Germinal center (tissue), 1 donor: ENCODE measurements around the gene BCL7C.
"Not testable (repeated sequence)": the region's sequence is repeated elsewhere in the genome, so short reads cannot be mapped to it uniquely, and the experiment has no call there.

ENCODE experiments used
- DNase-seq: peaks from one replicate; pipeline ENCODE4 v3.0.0; 2012; ENCODE audit warnings: mixed read lengths, low spot score

BCL7C gene

GRCh38 chr16:30860729-30861128 is 33.1 kb downstream of the BCL7C start:
- DNase-seq, result not testable (repeated sequence)

- no peak for DNase-seq
Measured at GRCh38 chr16:30858829-30859423, 35.0 kb downstream of the BCL7C start.

- no peak for DNase-seq
Measured at GRCh38 chr16:30858111-30858495, 35.8 kb downstream of the BCL7C start.

- DNase-seq, result no peak
Measured at GRCh38 chr16:30853758-30854157, 40.1 kb downstream of the BCL7C start.

GRCh38 chr16:30850246-30850645 is 43.6 kb downstream of the BCL7C start:
- DNase-seq, result no peak

GRCh38 chr16:30846649-30847402 is 47.1 kb downstream of the BCL7C start:
- no peak for DNase-seq

- peak; percentile 86 for DNase-seq
Measured at GRCh38 chr16:30844671-30845449, 49.0 kb downstream of the BCL7C start.

- no peak for DNase-seq
Measured at GRCh38 chr16:30844346-30844670, 49.6 kb downstream of the BCL7C start.

- no peak for DNase-seq
Measured at GRCh38 chr16:30843501-30843900, 50.4 kb downstream of the BCL7C start.

- DNase-seq, result no peak
Measured at GRCh38 chr16:30842971-30843370, 50.9 kb downstream of the BCL7C start.

- no peak for DNase-seq
Measured at GRCh38 chr16:30841332-30841731, 52.5 kb downstream of the BCL7C start.

- DNase-seq, result no peak
Measured at GRCh38 chr16:30840611-30841010, 53.3 kb downstream of the BCL7C start.

GRCh38 chr16:30839523-30840227 is 54.2 kb downstream of the BCL7C start:
- no peak for DNase-seq

GRCh38 chr16:30838876-30839471 is 54.9 kb downstream of the BCL7C start:
- no peak for DNase-seq

GRCh38 chr16:30837904-30838303 is 56.0 kb downstream of the BCL7C start:
- DNase-seq, result no peak
